ENCODE results near the gene GALT.

GALT gene

DNA sequence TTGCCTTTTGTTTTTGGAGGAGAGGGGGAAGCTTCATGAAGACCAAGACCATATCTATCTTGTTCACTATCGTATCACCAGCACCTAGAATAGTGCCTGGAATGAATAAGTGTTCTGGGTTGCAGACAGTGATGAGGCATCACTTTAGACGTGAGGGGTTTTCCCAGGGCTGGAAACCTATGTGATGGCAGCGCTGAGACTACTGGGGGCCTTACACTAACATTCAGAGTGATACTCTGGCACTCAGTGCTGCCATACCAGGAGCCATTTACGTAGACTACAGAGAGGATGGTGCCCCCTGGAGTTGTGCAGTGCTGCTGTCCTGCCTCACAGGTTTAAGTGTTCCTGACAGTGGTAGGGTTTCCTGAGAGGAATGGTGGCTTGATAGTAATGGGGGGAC, 37.7 kb downstream of the GALT start:
- no peak for DNase-seq (ENCODE audit: low read depth)

DNA sequence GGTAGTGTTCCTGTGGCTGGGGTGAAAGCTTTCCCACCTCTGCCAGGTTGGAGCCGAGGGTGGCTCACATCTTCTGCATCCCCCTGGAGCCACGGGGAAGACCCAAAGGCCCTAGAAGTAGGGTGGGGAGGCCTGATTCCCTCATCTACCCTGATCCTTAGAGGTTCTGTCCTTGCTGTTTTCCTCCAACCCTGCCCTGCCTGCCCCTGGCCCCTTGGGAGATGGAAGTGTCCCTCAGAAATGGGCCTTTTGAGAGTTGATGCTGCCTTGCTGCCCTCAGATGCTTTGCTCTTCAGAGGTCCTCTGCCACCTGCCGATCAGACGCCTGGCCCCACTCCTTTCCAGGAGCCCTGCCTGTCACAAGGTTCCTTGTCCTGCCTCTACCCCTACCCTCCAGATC, 38.3 kb downstream of the GALT start:
- no peak for DNase-seq (ENCODE audit: low read depth)

DNA sequence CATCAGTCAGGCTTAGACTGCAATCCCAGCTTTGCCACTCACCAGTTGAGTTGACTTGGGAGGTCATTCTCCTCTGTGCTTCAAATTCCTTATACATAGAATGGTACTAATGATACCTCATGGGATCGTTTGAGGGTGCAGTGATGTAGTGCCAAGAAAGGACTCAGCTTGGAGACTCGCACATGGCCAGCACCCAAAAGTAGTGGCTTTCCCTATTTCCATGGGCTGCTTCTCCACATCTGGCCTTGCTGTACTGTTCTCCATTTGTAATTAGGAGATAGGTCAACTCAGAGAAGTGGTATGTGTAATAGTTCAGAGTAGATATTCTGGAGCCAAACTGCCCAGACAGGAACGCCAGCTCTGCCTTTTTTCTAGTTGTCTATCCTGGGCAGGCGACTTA, 39.1 kb downstream of the GALT start:
- no peak for DNase-seq (ENCODE audit: low read depth)

DNA sequence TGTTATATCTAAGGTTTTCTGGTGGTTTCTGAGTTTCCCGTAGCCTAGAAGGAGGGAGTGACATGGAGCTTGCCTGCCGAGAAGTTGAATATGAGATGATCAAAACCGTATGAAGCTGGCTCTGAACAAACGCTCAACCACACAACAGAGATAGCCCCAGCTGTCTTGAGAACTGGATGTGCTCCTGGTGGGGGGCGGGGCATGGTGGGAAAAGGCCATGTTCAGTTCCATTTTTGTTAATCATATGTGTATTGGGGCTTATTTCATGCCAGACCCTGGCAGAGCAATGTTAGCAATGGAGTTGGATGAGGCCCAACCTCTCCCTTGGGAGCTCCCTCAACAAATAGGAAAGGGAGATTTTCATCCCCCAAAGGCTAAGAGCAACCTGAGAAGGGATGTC, 39.8 kb downstream of the GALT start:
- DNase-seq (ENCODE audit: low read depth), result no peak

DNA sequence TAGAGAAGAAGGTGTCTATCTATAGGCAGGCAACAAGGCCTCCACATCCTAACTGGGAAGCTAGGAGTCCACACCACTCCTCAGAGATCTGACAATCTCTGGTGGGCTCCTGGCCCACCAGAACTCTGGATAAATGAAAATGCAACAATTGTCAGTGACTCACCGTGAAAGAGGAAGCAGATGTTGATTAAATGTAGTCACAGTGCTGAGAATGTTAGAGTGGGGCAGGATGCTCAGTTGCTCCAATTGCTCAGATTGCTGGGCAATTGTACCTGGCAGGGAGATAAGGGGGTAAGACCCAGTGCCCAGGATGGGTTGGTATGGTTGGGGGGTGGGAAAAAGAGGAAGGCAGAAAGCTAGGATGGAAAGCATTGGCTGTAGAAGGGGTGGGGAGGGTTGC, 40.3 kb downstream of the GALT start:
- DNase-seq (ENCODE audit: low read depth), result no peak

DNA sequence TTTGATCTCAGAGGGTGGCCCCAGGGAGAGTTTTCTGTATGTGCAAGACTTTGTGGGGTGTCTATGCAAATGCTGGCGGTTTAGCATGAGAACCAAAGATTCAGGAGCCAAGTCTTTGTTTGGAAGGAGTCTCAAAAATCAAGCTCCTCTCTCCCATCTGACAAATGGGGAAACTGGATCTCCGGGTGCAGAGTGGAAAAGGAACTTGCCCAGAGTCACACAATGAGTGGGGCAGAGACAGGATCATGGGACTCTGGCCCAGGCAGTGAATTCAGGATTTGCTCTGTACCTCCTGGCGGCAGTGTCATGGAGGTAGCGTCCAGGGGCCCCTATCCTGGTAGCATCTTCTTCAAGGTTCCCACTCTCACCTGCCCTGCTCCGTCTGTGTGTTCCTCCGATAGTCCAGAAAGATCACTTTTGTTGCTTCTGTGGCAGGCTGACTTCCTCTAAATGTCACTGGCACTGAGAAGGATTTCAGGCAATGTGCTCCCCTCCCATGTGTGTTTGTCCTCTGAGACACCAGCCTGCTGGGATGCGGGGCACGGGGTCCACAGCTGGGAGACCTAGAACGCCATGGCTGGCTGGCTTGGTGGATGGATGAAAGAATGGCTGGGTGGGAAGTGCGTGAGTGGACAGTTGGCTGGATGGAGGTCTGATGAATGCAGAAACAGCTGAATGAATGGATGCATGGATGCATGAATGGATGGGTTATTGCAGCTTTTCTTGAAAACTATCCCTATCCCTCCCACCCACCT, 41.0 kb downstream of the GALT start:
- no peak for DNase-seq (ENCODE audit: low read depth)

DNA sequence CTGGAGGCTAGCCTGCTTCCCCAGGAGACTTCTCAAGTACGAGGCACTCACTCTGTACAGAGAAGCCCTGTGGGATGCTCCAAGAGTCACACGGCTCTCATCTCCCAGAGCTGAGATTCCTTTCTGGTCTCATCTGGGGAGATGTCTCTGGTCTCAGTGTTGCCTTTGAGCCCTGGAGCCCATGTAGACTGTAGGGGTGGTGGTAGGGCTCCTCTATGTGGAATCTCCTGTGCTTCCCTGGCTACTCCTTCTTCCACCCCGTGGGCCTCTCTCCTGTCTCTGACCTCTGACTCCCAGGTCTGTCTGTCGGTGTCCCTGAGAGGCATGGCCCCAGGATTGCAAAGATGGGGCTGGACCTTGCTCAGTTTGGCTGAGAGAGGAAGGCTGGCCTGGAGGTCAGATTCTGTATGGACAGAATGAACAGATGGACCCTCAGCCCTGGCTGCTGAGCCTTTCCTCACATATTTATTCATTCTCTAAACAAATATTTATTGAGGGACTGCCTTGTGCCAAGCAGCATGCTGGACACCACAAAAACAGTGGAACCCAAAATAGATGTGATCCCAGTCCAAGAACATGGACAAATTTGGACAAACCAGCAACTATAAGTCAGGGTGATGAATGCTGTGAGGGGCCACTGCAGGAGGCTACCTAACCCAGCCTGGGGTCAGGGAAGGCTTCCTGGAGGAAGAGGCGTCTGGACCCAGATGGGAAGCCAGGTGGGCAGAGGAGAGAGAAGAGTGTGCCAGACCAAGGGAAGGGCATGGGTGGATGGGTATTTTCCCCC, 42.0 kb downstream of the GALT start:
- DNase-seq (ENCODE audit: low read depth), result no peak

DNA sequence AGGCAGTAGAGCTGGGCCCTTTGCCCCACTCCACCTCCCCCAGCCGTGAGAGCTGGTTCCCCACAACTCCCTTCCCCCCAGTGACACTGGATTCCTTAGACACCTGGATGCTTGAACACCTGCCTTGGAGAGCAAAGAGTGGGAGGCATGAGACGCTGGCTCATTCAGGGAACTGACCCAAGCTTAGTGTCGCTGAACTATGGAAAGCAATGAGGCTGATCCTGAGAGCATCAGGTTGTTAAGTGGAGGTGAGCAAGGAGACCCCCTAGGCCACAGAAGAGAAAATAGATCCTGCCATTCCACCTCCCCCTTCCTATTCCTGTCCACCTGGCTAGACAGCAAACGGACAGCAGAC, 42.6 kb downstream of the GALT start:
- no peak for DNase-seq (ENCODE audit: low read depth)

DNA sequence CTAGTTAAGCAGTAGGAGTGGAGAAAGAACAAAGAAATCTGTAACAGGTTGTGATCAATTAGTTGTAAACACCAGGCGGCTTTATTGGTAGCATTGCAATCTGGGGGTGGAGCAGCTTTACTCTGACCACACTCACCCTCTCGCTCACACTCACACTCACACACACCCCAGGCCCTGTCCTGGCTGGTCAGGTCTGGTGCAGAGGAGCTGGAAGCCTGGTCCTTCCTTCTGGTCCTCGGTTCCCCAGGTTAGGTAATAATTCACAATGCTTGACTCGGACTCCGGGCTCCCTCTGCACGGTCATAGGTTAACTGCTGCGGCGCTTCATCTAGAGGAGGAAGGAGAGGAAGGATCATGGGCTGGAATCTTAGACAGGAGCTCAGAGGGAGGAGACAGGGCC, 43.0 kb downstream of the GALT start:
- no peak for DNase-seq (ENCODE audit: low read depth)

DNA sequence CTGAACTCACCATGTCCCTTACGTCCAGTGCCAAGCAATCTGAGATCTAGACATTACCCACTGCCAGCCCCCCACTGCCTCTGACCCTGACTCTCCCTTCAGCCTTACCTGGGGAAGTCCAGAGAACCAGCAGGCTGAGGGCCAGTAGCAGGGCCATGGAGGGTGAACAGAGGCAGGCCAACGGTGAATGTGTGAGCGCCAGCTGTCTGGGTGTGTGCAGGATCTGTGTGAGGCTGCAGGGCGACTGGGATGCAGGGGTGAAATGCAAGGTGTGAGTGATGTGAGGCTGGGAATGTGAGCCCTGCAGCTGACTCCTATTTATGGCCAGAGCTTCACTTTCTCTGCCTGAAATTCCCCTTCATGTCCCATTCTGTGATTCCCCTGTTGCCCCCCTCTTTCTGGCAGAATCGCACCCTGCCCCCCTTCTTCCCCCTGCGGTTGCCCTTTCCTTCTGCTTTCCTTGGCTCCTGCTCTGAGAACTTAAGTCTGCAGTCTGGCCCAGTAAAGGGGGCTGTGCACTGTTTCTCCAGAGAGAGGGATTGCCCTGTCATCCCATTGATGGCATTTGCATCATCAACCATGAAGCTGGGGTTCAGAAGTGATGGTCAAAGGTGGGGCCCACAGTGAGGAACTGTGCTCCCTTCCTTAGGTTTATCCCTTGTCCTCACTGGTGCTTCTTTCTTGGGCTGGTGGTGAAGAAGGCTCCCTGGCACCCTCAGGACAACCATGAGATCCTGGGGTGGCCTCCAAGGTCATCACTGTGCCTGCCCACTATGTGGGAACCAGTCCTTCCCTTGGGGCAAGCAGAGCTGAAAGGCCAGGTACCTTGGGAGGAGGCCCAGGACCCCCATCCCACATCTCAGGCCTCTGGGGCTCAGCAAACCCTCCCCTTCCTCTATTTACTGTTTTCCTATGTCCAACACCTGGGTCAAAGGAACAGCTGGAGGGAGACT, 44.8 kb downstream of the GALT start, which contains the start of gene CCL19:
Gene CCL19 (minus strand): TSS at position 294 of the 953 bp plus-strand sequence. CDS start 137 bp downstream, at position 157.
- DNase-seq (ENCODE audit: low read depth), result no peak

DNA sequence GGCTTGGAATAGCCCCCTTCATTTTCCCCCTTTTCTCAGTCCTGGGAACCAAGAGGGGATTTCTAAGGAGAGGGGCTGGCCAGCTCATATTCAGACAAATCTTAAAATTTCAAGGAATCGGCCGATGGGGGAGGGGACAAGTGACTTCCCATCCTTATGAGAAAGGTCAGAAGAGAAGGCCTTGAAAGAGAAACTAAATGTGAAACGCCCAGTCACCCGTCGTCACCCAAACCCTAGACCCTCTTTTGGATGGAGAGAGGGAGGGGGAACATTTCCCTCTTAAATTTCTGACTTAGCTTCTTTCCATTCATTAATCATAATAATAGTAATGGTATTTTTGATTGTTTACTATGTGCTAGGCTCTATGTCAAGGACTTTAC, 45.5 kb downstream of the GALT start:
- DNase-seq (ENCODE audit: low read depth), result no peak

DNA sequence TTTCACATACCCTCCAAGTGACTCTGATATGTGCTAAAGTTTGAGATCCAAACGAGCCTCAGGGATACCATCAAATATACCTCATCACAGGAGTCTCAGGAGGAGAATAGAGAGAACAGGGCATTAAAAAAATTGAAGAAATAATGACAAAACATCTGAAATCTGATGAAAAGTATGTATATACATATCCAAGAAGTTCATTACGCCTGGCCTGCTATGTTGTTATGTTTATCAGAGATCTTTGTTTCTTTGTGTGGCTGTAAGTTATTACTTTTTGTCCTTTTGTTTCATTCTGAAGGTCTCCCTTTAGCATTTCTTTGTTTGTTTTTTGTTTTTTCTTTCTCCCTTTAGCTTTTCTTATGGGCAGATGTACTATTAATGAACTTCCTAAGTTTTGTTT, 47.1 kb downstream of the GALT start:
- no peak for DNase-seq (ENCODE audit: low read depth)

DNA sequence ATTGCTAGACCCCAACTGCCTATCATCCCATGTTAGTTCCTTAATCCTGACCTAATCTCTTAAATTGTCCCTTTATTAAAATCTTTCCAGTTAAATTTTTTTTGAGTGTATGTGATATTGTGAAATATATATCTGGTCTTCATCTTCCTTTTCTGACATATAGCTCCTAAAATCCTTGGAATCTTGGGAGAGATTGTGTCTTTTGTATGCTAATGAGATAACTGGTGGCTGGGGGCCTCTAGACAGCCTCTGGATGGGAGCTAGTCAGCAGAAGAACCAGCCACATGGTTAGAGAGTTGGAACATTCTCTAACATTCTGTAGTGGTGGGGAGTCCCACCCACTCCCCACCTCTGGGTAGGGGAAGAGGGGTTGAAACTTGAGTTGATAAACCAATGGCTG, 48.3 kb downstream of the GALT start:
- no peak for DNase-seq (ENCODE audit: low read depth)
